ENCODE measurements around the gene OR9G4.

The OR9G4 gene

DNA sequence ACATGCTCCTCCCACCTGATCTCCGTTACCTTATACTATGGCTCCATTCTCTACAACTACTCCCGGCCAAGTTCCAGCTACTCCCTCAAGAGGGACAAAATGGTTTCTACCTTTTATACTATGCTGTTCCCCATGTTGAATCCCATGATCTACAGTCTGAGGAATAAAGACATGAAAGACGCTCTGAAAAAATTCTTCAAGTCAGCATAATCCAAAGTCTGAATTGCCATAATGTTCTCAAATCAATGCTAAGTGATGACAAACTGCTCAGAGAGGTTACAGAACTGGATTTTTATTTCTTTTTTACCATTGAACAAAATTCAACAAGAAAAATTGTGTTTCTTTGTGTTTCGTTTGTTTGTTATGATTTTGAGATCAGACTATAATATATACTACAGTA is 7.6 kb downstream of the OR9G4 start:
- no peak for DNase-seq (ENCODE audit: low read depth)
- TF ChIP-seq, protein P1, sequence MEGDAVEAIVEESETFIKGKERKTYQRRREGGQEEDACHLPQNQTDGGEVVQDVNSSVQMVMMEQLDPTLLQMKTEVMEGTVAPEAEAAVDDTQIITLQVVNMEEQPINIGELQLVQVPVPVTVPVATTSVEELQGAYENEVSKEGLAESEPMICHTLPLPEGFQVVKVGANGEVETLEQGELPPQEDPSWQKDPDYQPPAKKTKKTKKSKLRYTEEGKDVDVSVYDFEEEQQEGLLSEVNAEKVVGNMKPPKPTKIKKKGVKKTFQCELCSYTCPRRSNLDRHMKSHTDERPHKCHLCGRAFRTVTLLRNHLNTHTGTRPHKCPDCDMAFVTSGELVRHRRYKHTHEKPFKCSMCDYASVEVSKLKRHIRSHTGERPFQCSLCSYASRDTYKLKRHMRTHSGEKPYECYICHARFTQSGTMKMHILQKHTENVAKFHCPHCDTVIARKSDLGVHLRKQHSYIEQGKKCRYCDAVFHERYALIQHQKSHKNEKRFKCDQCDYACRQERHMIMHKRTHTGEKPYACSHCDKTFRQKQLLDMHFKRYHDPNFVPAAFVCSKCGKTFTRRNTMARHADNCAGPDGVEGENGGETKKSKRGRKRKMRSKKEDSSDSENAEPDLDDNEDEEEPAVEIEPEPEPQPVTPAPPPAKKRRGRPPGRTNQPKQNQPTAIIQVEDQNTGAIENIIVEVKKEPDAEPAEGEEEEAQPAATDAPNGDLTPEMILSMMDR (conservative IDR thresholded peaks at IDR 0.05; ENCODE audit: low read depth, low read length), result no peak

DNA sequence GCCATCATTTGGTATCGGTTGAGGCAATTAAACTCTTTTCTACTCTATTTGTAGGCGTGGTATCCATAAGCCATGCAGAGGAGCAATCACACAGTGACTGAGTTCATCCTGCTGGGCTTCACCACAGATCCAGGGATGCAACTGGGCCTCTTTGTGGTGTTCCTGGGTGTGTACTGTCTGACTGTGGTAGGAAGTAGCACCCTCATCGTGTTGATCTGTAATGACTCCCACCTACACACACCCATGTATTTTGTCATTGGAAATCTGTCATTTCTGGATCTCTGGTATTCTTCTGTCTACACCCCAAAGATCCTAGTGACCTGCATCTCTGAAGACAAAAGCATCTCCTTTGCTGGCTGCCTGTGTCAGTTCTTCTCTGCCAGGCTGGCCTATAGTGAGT is 8.4 kb downstream of the OR9G4 start:
- no peak overlapping the region for H3K4me3 ChIP-seq (ENCODE audit: low read depth, low read length)
- no peak for DNase-seq (ENCODE audit: low read depth)
- TF ChIP-seq, protein P1 (conservative IDR thresholded peaks at IDR 0.05; ENCODE audit: low read depth, low read length), result no peak

More for the DNA sequence above, 7.6 kb downstream of the OR9G4 start:
- no peak overlapping the region for H3K4me3 ChIP-seq (ENCODE audit: low read depth, low read length)

DNA sequence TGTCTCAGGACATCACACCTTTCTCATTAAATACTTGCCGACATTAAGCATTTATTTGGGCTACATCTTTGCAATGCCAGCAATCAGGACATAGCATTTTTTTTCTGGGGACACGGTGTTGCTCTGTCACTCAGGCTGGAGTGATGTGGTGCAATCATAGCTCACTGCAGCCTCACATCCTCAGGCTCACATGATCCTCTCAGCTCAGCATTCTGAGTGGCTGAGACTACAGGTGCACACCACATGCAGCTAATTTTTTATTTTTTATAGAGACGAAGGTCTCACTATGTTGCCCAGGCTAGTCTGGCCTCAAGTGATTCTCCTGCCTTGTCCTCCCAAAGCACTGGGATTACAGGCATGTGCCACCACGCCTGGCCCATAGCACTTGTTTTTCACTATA is 28.0 kb downstream of the OR9G4 start:
- TF ChIP-seq, protein P1 (conservative IDR thresholded peaks at IDR 0.05; ENCODE audit: low read depth, low read length), result no peak
- no peak for DNase-seq (ENCODE audit: low read depth)
- no peak overlapping the region for H3K4me3 ChIP-seq (ENCODE audit: low read depth, low read length)

DNA sequence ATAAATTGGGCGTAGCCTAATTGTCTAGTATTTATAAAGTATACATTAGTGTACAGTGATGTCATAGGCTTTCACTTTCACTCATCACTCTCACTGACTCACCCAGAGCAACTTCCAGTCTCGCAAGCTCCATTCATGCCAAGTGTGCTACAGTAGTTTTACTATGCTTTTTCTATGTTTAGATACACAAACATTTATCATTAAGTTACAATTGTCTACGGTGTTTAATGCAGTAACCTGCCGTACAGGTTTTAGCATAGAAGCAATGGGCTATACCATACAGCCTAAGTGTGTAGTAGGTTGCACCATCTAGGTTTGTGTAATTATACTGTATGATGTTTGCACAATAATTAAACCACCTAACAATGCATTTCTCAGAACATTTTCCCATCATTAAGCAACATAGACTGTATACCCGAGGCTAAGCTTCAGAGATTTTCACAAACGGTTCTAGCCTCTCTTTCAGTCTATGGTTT is 32.1 kb downstream of the OR9G4 start:
- TF ChIP-seq, protein P1 (conservative IDR thresholded peaks at IDR 0.05; ENCODE audit: low read depth, low read length), result no peak
- DNase-seq (ENCODE audit: low read depth), result no peak

DNA sequence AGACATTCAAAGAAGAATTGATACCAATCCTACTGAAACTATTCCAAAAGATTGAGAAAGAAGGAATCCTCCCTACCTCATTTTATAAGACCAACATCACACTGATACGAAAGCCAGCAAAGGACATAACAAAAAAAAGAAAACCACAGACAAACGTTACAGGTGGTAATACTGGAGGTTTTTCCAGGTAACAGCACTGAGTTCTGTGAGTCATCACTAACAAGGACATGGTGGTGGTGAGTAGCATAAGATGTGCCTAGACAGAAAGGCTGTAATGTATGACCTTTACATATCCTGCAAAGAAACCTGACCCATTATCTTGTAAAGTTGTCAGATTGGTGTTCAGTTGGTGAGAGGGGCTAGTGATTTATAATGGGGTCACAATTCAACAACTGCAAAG is 34.3 kb downstream of the OR9G4 start:
- TF ChIP-seq, protein P1 (conservative IDR thresholded peaks at IDR 0.05; ENCODE audit: low read depth, low read length), result no peak
- DNase-seq (ENCODE audit: low read depth), result no peak
- H3K4me3 ChIP-seq (ENCODE audit: low read depth, low read length), result no peak overlapping the region

More for the DNA sequence above, 32.1 kb downstream of the OR9G4 start:
- H3K4me3 ChIP-seq (ENCODE audit: low read depth, low read length), result no peak overlapping the region

DNA sequence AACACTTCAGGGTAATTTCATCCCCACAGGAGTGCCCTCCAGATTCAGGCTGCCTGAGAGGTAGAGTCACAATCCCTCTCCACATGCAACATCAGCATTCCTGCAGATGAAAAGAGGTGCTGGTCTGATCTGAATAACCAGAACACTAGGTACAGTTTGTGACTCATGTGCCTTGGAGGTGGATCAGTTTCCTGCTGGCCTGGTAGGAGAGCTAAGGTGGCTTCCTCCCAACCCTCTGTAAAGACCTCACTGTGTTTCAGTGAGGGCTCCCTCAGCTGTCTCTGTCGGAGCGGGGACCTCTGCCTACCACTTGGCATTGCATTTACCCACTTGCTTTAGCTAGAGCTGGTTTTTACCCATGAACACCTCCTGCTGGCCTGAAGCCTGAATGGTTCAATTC is 42.0 kb downstream of the OR9G4 start:
- TF ChIP-seq, protein P1 (conservative IDR thresholded peaks at IDR 0.05; ENCODE audit: low read depth, low read length), result no peak
- no peak for DNase-seq (ENCODE audit: low read depth)

DNA sequence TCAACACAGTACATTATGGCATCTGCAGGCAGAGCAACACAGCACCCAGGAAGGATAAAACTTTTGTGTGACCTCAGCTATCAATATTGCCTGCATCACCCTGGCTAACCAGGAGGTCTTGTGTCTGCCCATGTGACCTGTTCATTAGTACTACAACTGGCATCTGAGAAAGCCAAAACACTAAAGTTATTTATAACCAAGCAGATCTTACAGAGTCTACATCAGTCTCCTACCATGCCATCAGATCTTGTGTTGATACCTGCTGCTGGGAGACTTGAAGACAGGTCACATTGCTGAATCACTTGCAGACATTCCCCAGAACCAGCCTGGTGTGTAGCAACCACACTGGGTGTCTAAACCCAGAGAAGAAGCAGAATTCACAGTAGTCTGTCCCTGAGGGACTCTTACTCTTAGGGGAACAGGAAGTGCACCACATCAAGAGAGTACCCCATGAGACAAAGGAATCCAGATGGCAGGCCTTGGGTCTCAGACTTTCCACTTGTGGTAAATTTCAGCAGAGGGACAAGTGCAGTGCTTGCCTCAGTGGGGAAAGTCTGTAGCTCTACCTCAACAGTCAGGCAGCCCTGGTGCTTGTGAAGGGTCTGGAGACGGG is 42.6 kb downstream of the OR9G4 start:
- DNase-seq (ENCODE audit: low read depth), result no peak

More for the DNA sequence above, 42.0 kb downstream of the OR9G4 start:
- no peak overlapping the region for H3K4me3 ChIP-seq (ENCODE audit: low read depth, low read length)

More for the DNA sequence above, 42.6 kb downstream of the OR9G4 start:
- no peak overlapping the region for H3K4me3 ChIP-seq (ENCODE audit: low read depth, low read length)
- TF ChIP-seq, protein P1 (conservative IDR thresholded peaks at IDR 0.05; ENCODE audit: low read depth, low read length), result no peak
